ENCODE measurements around the gene KLHL24. TPM values are rescaled to one million over a fixed set of nuclear protein-coding genes. Genes with fewer than 3 reads are reported as not detected.
"Not testable (repeated sequence)": the region's sequence is repeated elsewhere in the genome, so short reads cannot be mapped to it uniquely, and the experiment has no call there.

KLHL24 gene
- total RNA-seq, 2 donors from 2014 or later, result 10.7 to 75.1 TPM

- Mint-ChIP-seq H3K27ac (no peak overlapping the region), H3K36me3 (no peaks in the 10 kb centered on the region), H3K9me3 (no peaks in the 10 kb centered on the region)
- ATAC-seq (no peak), DNase-seq (ENCODE audit: low spot score in 2 of 2) (no peak)
These were observed 8.4 kb upstream of the KLHL24 start for GRCh38 chr3:183626877-183627594.

GRCh38 chr3:183629546-183630301 is 5.7 kb upstream of the KLHL24 start:
- H3K27ac Mint-ChIP-seq, result no peak overlapping the region
- no peaks in the 10 kb centered on the region for H3K9me3 Mint-ChIP-seq
- no peaks in the 10 kb centered on the region for H3K36me3 Mint-ChIP-seq
- DNase-seq (ENCODE audit: low spot score in 2 of 2) (no peak), ATAC-seq (no peak)

GRCh38 chr3:183631715-183632114 is 3.7 kb upstream of the KLHL24 start:
- Mint-ChIP-seq H3K36me3 (peaks cover 0 to under 1% of the 10 kb centered on the region in 2 donors), H3K27ac (peak overlapping the region; percentile 42 to 47), H3K9me3 (no peaks in the 10 kb centered on the region)
- DNase-seq (ENCODE audit: low spot score in 2 of 2) (no peak), ATAC-seq (no peak)

- peaks cover 0 to 11% of the 10 kb centered on the region in 2 donors for H3K36me3 Mint-ChIP-seq
- not testable (repeated sequence) for ATAC-seq; H3K27ac Mint-ChIP-seq; H3K9me3 Mint-ChIP-seq; DNase-seq (ENCODE audit: low spot score in 2 of 2)
These were observed 2.7 kb upstream of the KLHL24 start for GRCh38 chr3:183632725-183633124.

- Mint-ChIP-seq H3K9me3 (no peaks in the 10 kb centered on the region), H3K27ac (peak overlapping the region in 1 of 2 donors; percentile 91), H3K36me3 (peaks cover 0 to 13% of the 10 kb centered on the region in 2 donors)
- ATAC-seq (no peak), DNase-seq (ENCODE audit: low spot score in 2 of 2) (no peak)
These were observed 716 bp upstream of the KLHL24 start for GRCh38 chr3:183634707-183635106.

GRCh38 chr3:183635107-183635430 is 354 bp upstream of the KLHL24 start:
- Mint-ChIP-seq H3K27ac (peak overlapping the region; percentile 79 to 91), H3K9me3 (no peaks in the 10 kb centered on the region), H3K36me3 (peaks cover 0 to 13% of the 10 kb centered on the region in 2 donors)
- DNase-seq (ENCODE audit: low spot score in 2 of 2), result no peak
- ATAC-seq, result no peak

GRCh38 chr3:183636221-183637105 is 1.0 kb downstream of the KLHL24 start:
- ATAC-seq, result peak; percentile 80 to 86
- peak; percentile 88 to 93 for DNase-seq (ENCODE audit: low spot score in 2 of 2)
- H3K27ac Mint-ChIP-seq, result peak overlapping the region; percentile 91 to 93
- H3K36me3 Mint-ChIP-seq, result peaks cover 3 to 13% of the 10 kb centered on the region in 2 donors
- H3K9me3 Mint-ChIP-seq, result no peaks in the 10 kb centered on the region

GRCh38 chr3:183637106-183637486 is 1.7 kb downstream of the KLHL24 start:
- no peak for ATAC-seq

GRCh38 chr3:183637633-183638032 is 2.2 kb downstream of the KLHL24 start:
- not testable (repeated sequence) for ATAC-seq; H3K9me3 Mint-ChIP-seq; DNase-seq (ENCODE audit: low spot score in 2 of 2)
- peaks cover 6 to 13% of the 10 kb centered on the region in 2 donors for H3K36me3 Mint-ChIP-seq
- H3K27ac Mint-ChIP-seq, result peak overlapping the region; percentile 89 to 91

More at GRCh38 chr3:183637106-183637486, 1.7 kb downstream of the KLHL24 start:
- Mint-ChIP-seq H3K27ac (peak overlapping the region; percentile 78 to 91), H3K9me3 (no peaks in the 10 kb centered on the region), H3K36me3 (peaks cover 6 to 13% of the 10 kb centered on the region in 2 donors)
- no peak for DNase-seq (ENCODE audit: low spot score in 2 of 2)

- H3K9me3 Mint-ChIP-seq, result no peaks in the 10 kb centered on the region
- H3K36me3 Mint-ChIP-seq, result peaks cover 6 to 13% of the 10 kb centered on the region in 2 donors
- ATAC-seq (no peak), DNase-seq (ENCODE audit: low spot score in 2 of 2) (no peak)
- H3K27ac Mint-ChIP-seq, result peak overlapping the region; percentile 19 to 91
These were observed 2.9 kb downstream of the KLHL24 start for GRCh38 chr3:183638101-183638852.

- not testable (repeated sequence) for ATAC-seq; H3K9me3 Mint-ChIP-seq; DNase-seq (ENCODE audit: low spot score in 2 of 2)
These were observed 5.2 kb downstream of the KLHL24 start for GRCh38 chr3:183640635-183641034.

GRCh38 chr3:183641882-183642281 is 6.5 kb downstream of the KLHL24 start:
- H3K27ac Mint-ChIP-seq, result no peak overlapping the region
- ATAC-seq (no peak), DNase-seq (ENCODE audit: low spot score in 2 of 2) (no peak)
- no peaks in the 10 kb centered on the region for H3K9me3 Mint-ChIP-seq
- peaks cover 10% of the 10 kb centered on the region in 2 donors for H3K36me3 Mint-ChIP-seq

More at GRCh38 chr3:183640635-183641034, 5.2 kb downstream of the KLHL24 start:
- H3K27ac Mint-ChIP-seq, result not testable (repeated sequence)
- peaks cover 6 to 13% of the 10 kb centered on the region in 2 donors for H3K36me3 Mint-ChIP-seq

- DNase-seq (ENCODE audit: low spot score in 2 of 2), result no peak
- no peaks in the 10 kb centered on the region for H3K9me3 Mint-ChIP-seq
- H3K36me3 Mint-ChIP-seq, result peaks cover 0 to 18% of the 10 kb centered on the region in 2 donors
- H3K27ac Mint-ChIP-seq, result no peak overlapping the region
- ATAC-seq, result no peak
These were observed 8.8 kb downstream of the KLHL24 start for GRCh38 chr3:183644244-183644643.

GRCh38 chr3:183645254-183645653 is 9.8 kb downstream of the KLHL24 start:
- no peak for ATAC-seq
- Mint-ChIP-seq H3K9me3 (no peaks in the 10 kb centered on the region), H3K36me3 (peaks cover 1 to 25% of the 10 kb centered on the region in 2 donors), H3K27ac (no peak overlapping the region)
- DNase-seq (ENCODE audit: low spot score in 2 of 2), result no peak

GRCh38 chr3:183650554-183650953 is 15.1 kb downstream of the KLHL24 start:
- ATAC-seq (no peak), DNase-seq (ENCODE audit: low spot score in 2 of 2) (no peak)
- Mint-ChIP-seq H3K27ac (no peak overlapping the region), H3K36me3 (peaks cover 23 to 52% of the 10 kb centered on the region in 2 donors), H3K9me3 (peaks cover 20 to 21% of the 10 kb centered on the region in 2 donors)
